HepG2 (cell line): ENCODE data around the gene MGST2. TPM values are rescaled to one million over a fixed set of nuclear protein-coding genes. Genes with fewer than 3 reads are reported as not detected.

Experiments used
- DNMT1 ChIP-seq: sonication (generic); formaldehyde crosslinking; IDR thresholded peaks from 2 replicates; pipeline ENCODE4 v1.5.1; 2020; ENCODE audit warnings: mild to moderate bottlenecking, missing genetic modification reagents
- DR1 ChIP-seq: sonication (generic); formaldehyde crosslinking; IDR thresholded peaks from 2 replicates; pipeline ENCODE4 v1.8.0; 2021; ENCODE audit warnings: mild to moderate bottlenecking, missing genetic modification reagents, inconsistent platforms
- ELF1 ChIP-seq: sonication (generic); formaldehyde crosslinking; IDR thresholded peaks from 2 replicates; pipeline ENCODE4 v1.4.0; 2020; ENCODE audit warnings: missing genetic modification reagents
- ETS1 ChIP-seq: sonication (generic); formaldehyde crosslinking; IDR thresholded peaks from 2 replicates; pipeline ENCODE4 v1.4.0; 2020; ENCODE audit warnings: missing genetic modification reagents
- KLF15 ChIP-seq: sonication (generic); formaldehyde crosslinking; IDR thresholded peaks from 2 replicates; pipeline ENCODE4 v1.8.1; 2023; ENCODE audit warnings: borderline replicate concordance, mild to moderate bottlenecking, inconsistent platforms, missing genetic modification reagents, mixed read lengths
- MAFK ChIP-seq, 2 experiments: IDR thresholded peaks in 1 of 2; conservative IDR thresholded peaks in 1 of 2; 2 replicates each; pipeline ENCODE4 v1.6.1; 2011; ENCODE audit warnings: improper control_type of control experiment in 2 of 2, low read length in 2 of 2
- SMC3 ChIP-seq: IDR thresholded peaks from 2 replicates; pipeline ENCODE4 v1.6.1; 2011; ENCODE audit warnings: low read length, improper control_type of control experiment
- SSRP1 ChIP-seq: IDR thresholded peaks from 2 replicates; pipeline ENCODE4 v1.6.1; 2016; ENCODE audit warnings: control low read depth
- ZBTB42 ChIP-seq: sonication (generic); formaldehyde crosslinking; IDR thresholded peaks from 2 replicates; pipeline ENCODE4 v1.5.0; 2020; ENCODE audit warnings: mild to moderate bottlenecking, missing genetic modification reagents
- ZBTB7B ChIP-seq: sonication (generic); formaldehyde crosslinking; IDR thresholded peaks from 2 replicates; pipeline ENCODE4 v1.4.0; 2020; ENCODE audit warnings: missing genetic modification reagents
- ZFP82 ChIP-seq: sonication (generic); formaldehyde crosslinking; IDR thresholded peaks from 2 replicates; pipeline ENCODE4 v1.5.1; 2020; ENCODE audit warnings: mild to moderate bottlenecking, missing genetic modification reagents, borderline replicate concordance
- ZNF569 ChIP-seq: sonication (generic); formaldehyde crosslinking; IDR thresholded peaks from 2 replicates; pipeline ENCODE4 v1.5.0; 2020; ENCODE audit warnings: mild to moderate bottlenecking, missing genetic modification reagents, moderate library complexity, borderline replicate concordance
- ZNF75D ChIP-seq: sonication (generic); formaldehyde crosslinking; IDR thresholded peaks from 2 replicates; pipeline ENCODE4 v1.8.1; 2023; ENCODE audit warnings: missing genetic modification reagents, mild to moderate bottlenecking, borderline replicate concordance
- ZNF839 ChIP-seq: sonication (generic); formaldehyde crosslinking; IDR thresholded peaks from 2 replicates; pipeline ENCODE4 v1.4.0; 2020; ENCODE audit warnings: missing genetic modification reagents, mild to moderate bottlenecking, borderline replicate concordance
- ZSCAN21 ChIP-seq: sonication (generic); formaldehyde crosslinking; IDR thresholded peaks from 2 replicates; pipeline ENCODE4 v1.8.0; 2022; ENCODE audit warnings: mild to moderate bottlenecking, missing genetic modification reagents, moderate library complexity, borderline replicate concordance
- polyA plus RNA-seq, 8 experiments: library from polyadenylated mRNA; depleted of rRNA in 3 of 8; stranded (reverse) in 7 of 8; unstranded in 1 of 8; fragments of >200 nt; fragmentation: Illumina TruSeq in 4 of 8; extraction: Trizol in 4 of 8; gene quantifications; 2 replicates each; pipeline versions ENCODE4 v1.2.1 to v1.2.3, GENCODE V29; 2011 to 2016; ENCODE audit warnings: low read depth in 4 of 8, missing spikeins in 1 of 8, mixed read lengths in 1 of 8; ENCODE audit not compliant: insufficient read depth in 1 of 8
- total RNA-seq, 5 experiments: library from RNA; depleted of rRNA; stranded (reverse); fragments of >200 nt; fragmentation: Illumina TruSeq; extraction: Trizol; gene quantifications; 2 replicates each; pipeline ENCODE4 v1.2.3, GENCODE V29; 2016; ENCODE audit warnings: low read depth in 1 of 5
- TF ChIP-seq, protein P1 (sequence below): sonication (generic); formaldehyde crosslinking; IDR thresholded peaks from 2 replicates; pipeline ENCODE4 v1.5.1; 2020; ENCODE audit warnings: mild to moderate bottlenecking, missing genetic modification reagents, moderate library complexity
- TF ChIP-seq, protein P2 (sequence below): IDR thresholded peaks from 2 replicates; pipeline ENCODE4 v1.6.1; 2016
- TF ChIP-seq, protein P3 (sequence below): sonication (generic); formaldehyde crosslinking; IDR thresholded peaks from 2 replicates; pipeline ENCODE4 v1.5.0; 2020; ENCODE audit warnings: missing genetic modification reagents
- TF ChIP-seq, protein P4 (sequence below): sonication (generic); formaldehyde crosslinking; IDR thresholded peaks from 2 replicates; pipeline ENCODE4 v1.4.0; 2020; ENCODE audit warnings: missing genetic modification reagents
- TF ChIP-seq, protein P5 (sequence below): sonication (generic); formaldehyde crosslinking; IDR thresholded peaks from 2 replicates; pipeline ENCODE4 v1.8.0; 2022; ENCODE audit warnings: mild to moderate bottlenecking, missing genetic modification reagents, moderate library complexity
- TF ChIP-seq, protein P6 (sequence below): sonication (generic); formaldehyde crosslinking; IDR thresholded peaks from 2 replicates; pipeline ENCODE4 v1.8.1; 2023; ENCODE audit warnings: mild to moderate bottlenecking, missing genetic modification reagents

MGST2 gene
- total and polyA plus RNA-seq, 2 of the 13 experiments (the other 11 are each of a cell fraction or from before 2014, with no cell fraction given): 205 to 416 TPM

- TF ChIP-seq, protein P1, sequence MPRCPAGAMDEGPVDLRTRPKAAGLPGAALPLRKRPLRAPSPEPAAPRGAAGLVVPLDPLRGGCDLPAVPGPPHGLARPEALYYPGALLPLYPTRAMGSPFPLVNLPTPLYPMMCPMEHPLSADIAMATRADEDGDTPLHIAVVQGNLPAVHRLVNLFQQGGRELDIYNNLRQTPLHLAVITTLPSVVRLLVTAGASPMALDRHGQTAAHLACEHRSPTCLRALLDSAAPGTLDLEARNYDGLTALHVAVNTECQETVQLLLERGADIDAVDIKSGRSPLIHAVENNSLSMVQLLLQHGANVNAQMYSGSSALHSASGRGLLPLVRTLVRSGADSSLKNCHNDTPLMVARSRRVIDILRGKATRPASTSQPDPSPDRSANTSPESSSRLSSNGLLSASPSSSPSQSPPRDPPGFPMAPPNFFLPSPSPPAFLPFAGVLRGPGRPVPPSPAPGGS (CRISPR knock-in tag): no peak
- TF ChIP-seq MAFK (conservative IDR thresholded peaks at IDR 0.05 in 1 of 2, IDR thresholded peaks at IDR 0.05 in 1 of 2; ENCODE audit: low read length in 2 of 2): no peak
- TF ChIP-seq, protein P2, sequence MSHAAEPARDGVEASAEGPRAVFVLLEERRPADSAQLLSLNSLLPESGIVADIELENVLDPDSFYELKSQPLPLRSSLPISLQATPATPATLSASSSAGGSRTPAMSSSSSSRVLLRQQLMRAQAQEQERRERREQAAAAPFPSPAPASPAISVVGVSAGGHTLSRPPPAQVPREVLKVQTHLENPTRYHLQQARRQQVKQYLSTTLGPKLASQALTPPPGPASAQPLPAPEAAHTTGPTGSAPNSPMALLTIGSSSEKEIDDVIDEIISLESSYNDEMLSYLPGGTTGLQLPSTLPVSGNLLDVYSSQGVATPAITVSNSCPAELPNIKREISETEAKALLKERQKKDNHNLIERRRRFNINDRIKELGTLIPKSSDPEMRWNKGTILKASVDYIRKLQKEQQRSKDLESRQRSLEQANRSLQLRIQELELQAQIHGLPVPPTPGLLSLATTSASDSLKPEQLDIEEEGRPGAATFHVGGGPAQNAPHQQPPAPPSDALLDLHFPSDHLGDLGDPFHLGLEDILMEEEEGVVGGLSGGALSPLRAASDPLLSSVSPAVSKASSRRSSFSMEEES (CRISPR knock-in tag): peak; percentile 82
- TF ChIP-seq DNMT1 (CRISPR knock-in tag): no peak
- no peak for TF ChIP-seq ZBTB42
- no peak for TF ChIP-seq ZNF569 (CRISPR knock-in tag)
- TF ChIP-seq, protein P3, sequence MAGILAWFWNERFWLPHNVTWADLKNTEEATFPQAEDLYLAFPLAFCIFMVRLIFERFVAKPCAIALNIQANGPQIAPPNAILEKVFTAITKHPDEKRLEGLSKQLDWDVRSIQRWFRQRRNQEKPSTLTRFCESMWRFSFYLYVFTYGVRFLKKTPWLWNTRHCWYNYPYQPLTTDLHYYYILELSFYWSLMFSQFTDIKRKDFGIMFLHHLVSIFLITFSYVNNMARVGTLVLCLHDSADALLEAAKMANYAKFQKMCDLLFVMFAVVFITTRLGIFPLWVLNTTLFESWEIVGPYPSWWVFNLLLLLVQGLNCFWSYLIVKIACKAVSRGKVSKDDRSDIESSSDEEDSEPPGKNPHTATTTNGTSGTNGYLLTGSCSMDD (CRISPR knock-in tag): no peak
- TF ChIP-seq, protein P4, sequence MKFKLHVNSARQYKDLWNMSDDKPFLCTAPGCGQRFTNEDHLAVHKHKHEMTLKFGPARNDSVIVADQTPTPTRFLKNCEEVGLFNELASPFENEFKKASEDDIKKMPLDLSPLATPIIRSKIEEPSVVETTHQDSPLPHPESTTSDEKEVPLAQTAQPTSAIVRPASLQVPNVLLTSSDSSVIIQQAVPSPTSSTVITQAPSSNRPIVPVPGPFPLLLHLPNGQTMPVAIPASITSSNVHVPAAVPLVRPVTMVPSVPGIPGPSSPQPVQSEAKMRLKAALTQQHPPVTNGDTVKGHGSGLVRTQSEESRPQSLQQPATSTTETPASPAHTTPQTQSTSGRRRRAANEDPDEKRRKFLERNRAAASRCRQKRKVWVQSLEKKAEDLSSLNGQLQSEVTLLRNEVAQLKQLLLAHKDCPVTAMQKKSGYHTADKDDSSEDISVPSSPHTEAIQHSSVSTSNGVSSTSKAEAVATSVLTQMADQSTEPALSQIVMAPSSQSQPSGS (CRISPR knock-in tag): 0 out of 2 replicates have a peak, but pooled peaks have one; percentile 33
- TF ChIP-seq KLF15 (CRISPR knock-in tag): no peak
- no peak for TF ChIP-seq ZSCAN21 (CRISPR knock-in tag)
- no peak for TF ChIP-seq SSRP1 (CRISPR knock-in tag)
- no peak for TF ChIP-seq DR1
- TF ChIP-seq SMC3: no peak
- peak; percentile 16; the same call in 1 of the 2 replicates for TF ChIP-seq ELF1
- TF ChIP-seq, protein P5, sequence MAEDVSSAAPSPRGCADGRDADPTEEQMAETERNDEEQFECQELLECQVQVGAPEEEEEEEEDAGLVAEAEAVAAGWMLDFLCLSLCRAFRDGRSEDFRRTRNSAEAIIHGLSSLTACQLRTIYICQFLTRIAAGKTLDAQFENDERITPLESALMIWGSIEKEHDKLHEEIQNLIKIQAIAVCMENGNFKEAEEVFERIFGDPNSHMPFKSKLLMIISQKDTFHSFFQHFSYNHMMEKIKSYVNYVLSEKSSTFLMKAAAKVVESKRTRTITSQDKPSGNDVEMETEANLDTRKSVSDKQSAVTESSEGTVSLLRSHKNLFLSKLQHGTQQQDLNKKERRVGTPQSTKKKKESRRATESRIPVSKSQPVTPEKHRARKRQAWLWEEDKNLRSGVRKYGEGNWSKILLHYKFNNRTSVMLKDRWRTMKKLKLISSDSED (CRISPR knock-in tag): no peak
- no peak for TF ChIP-seq ZFP82 (CRISPR knock-in tag)
- no peak for TF ChIP-seq ETS1 (CRISPR knock-in tag)
- no peak for TF ChIP-seq ZNF839
- 0 out of 2 replicates have a peak, but pooled peaks have one; percentile 41 for TF ChIP-seq ZBTB7B (CRISPR knock-in tag)
- no peak for TF ChIP-seq ZNF75D
- TF ChIP-seq, protein P6, sequence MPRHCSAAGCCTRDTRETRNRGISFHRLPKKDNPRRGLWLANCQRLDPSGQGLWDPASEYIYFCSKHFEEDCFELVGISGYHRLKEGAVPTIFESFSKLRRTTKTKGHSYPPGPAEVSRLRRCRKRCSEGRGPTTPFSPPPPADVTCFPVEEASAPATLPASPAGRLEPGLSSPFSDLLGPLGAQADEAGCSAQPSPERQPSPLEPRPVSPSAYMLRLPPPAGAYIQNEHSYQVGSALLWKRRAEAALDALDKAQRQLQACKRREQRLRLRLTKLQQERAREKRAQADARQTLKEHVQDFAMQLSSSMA (CRISPR knock-in tag): no peak
Observed at GRCh38 chr4:139738846-139739613, 73.4 kb downstream of the MGST2 start (continued).
